ENCODE measurements around the gene ALPI.

DNA sequence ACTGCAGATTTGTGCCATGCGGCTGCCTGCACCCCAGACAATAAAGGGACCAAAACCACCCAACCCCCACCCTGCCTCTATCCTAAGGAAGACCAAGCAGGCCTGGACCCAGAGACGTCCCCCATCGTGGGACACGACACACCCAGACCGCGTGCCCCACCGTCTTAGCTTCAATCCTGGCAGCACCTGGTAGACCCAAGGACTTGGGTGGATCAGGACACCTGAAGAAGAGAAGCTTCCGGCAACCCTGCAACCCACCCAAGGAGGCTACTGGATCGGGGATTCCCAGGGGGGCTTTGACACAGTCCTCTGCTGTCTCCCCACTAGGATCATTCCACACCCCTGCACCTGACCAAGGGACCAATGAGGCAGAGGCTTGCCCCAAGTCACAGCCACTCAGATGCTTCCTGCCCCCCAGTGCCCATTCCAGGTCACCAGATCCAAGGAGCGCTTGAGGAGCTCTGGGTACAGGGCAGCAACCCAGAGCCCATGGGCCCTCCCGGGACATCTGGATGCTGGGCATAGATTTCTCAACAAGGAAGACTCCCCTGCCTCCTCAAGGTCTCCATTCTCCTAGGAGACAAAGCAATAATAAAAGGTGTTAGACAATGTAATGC is 3.6 kb downstream of the ALPI start:
- TF ChIP-seq EZH2 (IDR thresholded peaks at IDR 0.05) (no peak), EZH2phosphoT487 (IDR thresholded peaks at IDR 0.05) (no peak)
- TF ChIP-seq, protein P1, sequence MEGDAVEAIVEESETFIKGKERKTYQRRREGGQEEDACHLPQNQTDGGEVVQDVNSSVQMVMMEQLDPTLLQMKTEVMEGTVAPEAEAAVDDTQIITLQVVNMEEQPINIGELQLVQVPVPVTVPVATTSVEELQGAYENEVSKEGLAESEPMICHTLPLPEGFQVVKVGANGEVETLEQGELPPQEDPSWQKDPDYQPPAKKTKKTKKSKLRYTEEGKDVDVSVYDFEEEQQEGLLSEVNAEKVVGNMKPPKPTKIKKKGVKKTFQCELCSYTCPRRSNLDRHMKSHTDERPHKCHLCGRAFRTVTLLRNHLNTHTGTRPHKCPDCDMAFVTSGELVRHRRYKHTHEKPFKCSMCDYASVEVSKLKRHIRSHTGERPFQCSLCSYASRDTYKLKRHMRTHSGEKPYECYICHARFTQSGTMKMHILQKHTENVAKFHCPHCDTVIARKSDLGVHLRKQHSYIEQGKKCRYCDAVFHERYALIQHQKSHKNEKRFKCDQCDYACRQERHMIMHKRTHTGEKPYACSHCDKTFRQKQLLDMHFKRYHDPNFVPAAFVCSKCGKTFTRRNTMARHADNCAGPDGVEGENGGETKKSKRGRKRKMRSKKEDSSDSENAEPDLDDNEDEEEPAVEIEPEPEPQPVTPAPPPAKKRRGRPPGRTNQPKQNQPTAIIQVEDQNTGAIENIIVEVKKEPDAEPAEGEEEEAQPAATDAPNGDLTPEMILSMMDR (IDR thresholded peaks at IDR 0.05) = no peak
